SK-N-MC (cell line): ENCODE results near the gene HDAC4.

ENCODE experiments used
- EZH2 ChIP-seq: fragments of 200-600 bp; sonication (generic); IDR thresholded peaks from one replicate; pipeline ENCODE4 v1.6.1; 2017; ENCODE audit warnings: antibody characterized with exemption
- POLR2AphosphoS5 ChIP-seq: IDR thresholded peaks from 2 replicates; pipeline ENCODE4 v1.6.1; 2012; ENCODE audit warnings: mild to moderate bottlenecking, low read depth, low read length, borderline replicate concordance

GRCh38 chr2:239277401-239278085 lies 123.3 kb downstream of the HDAC4 start:
- TF ChIP-seq POLR2AphosphoS5: no peak
- TF ChIP-seq EZH2: no peak
